ENCODE data around the gene PROCR. TPM values are rescaled to one million over a fixed set of nuclear protein-coding genes. Genes with fewer than 3 reads are reported as not detected.
"Not testable (repeated sequence)": the region's sequence is repeated elsewhere in the genome, so short reads cannot be mapped to it uniquely, and the experiment has no call there.

The PROCR gene
- 112 and 120 TPM in 2 replicates for total RNA-seq (2014; rRNA removed; shearing (Covaris generic))

DNA sequence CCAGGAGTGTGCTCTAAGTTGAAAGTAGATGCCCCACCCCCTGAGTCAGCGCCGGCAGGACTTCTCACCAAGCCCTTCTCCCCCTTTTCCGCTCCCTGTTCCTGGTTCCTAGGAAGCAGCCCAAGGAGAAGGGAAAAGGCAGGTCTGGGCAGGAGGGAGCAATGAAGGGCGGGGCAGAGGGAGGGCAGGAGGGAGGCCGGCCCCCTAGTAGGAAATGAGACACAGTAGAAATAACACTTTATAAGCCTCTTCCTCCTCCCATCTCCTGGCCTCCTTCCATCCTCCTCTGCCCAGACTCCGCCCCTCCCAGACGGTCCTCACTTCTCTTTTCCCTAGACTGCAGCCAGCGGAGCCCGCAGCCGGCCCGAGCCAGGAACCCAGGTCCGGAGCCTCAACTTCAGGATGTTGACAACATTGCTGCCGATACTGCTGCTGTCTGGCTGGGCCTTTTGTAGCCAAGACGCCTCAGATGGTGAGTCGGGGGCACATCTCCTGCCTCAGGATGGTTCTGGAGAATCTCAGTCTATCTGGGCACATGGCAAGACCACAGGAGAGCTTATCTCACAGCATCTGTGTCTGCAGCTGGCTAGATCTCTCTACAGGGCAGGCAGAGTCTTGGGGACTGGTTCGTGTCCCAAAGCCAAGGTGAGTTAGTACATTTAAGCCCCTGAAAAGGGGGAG, at the start of gene PROCR:
Gene PROCR, plus strand, starts transcription at position 320 of the 681 bp plus-strand sequence. Its CDS starts 83 bp downstream, at position 403.
- peak; percentile 97 for DNase-seq (ENCODE audit: low spot score)

DNA sequence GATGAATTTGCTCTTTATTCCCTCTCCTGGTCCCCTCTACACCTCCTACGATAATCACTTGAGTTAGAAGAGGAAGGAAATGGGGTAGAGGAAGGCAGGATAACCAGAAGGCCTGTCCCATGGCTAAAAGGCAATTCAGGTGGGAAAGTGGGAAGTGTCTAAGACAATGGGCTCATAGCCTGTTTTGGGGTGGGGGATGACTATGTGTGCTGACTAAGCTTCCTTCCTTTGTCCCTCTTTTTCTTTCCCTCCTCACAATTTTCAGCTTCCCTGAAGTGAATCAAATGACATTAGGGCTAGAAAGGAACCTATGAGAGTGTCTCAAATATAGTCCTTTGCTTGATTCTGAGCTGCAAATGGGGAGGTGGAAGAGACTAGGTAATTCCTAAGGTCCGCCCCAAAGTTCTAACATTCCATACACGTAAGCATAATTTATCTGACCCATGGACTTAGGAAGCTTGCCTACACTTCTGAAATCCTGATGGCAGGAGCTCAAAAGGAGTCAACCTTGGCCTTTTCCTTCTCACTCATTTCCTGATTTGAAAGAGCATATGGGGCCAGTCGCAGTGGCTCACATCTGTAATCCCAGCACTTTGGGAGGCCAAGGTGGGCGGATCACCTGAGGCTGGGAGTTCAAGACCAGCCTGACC, 49.0 kb upstream of the PROCR start:
- DNase-seq (ENCODE audit: low spot score): no peak

DNA sequence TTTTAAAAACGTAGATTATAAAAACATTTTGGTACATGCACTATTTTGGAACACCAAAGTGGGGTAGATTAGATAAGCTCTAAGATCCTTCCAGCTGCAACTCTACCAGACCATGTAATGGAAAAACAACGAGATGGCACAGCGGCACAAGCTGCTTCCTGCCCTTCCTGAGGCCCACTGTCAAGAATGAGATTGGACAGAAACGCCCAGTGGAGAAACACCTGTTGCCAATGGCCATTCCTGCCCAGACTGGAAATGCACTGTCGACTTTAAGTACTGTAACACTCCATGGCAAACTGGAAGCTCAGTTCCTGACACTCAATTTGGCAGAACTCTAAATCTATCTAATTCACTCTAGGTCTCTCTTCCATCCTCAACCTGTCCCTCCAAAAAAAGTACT, 46.1 kb upstream of the PROCR start:
- DNase-seq (ENCODE audit: low spot score): no peak

DNA sequence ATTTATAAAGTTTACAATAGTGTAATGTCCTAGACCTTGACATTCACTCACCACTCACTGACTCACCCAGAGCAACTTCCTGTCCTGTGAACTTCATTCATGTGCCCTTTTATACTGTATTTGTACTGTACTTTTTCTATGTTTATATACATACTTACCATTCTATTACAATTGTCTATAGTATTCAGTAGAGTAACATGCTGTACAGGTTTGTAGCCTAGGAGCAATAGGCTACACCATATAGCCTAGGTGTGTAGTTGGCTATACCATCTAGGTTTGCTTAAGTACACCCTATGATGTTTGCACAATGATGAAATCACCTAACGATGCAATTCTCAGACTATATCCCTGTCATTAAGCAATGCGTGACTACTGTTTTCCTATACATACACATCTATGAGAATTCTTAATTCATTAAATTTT, 42.2 kb upstream of the PROCR start:
- no peak for DNase-seq (ENCODE audit: low spot score)

DNA sequence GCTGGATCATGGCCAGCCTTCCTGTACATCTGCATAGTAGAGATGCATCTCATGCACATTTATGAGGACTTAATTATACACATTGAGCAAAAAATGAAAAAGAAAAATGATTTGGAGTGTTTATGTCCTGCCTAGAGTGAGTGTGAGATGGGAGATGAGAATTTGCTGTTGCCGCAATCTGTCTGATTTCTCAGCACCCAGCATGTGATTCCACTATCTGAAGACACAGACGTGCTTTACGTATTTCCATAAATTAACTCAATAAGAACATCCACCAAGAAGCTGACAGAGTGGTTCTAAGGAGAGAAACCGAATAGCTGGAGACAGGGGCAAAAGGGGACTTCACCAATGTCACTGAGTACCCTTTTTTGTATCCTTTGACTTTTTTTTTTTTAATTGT, 39.9 kb upstream of the PROCR start:
- no peak for DNase-seq (ENCODE audit: low spot score)

DNA sequence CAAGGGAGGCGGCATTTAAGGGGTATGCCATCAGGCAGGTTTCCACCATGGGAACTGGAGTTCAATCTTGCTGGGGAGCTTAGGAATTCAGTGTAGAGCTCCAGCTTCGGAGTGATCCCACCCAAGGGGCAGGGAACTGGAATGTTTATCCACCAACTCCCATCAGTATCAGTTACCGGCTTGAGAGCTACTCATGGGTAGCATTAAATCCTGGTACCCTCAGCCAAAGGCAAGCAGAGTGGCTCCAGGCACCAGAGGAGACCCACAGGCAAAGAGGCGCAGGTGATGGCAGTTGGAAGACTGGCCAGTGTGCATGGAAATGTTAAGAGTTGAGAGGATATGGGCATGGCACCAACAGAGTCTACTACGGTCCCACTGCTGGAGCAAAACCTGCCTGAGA, 38.8 kb upstream of the PROCR start:
- no peak for DNase-seq (ENCODE audit: low spot score)

DNA sequence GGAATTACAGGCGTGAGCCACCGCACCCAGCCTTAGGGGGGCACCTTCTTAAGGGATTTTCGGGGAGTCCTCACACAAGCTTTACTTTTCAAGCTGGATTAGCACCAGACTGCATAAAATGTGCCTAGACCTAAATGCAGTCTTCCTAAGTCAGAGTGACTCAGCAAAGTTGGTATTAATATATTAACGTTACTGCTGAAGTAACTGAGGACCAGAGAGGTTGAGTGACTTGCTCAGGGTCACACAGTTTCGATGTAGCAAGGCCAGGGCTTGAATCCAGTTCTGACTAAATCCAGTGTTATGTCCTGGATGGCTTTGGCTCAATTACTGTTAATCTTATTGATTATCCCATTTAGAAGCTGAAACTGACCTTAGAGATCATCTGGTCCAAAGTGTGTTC, 38.1 kb upstream of the PROCR start:
- DNase-seq (ENCODE audit: low spot score): no peak

DNA sequence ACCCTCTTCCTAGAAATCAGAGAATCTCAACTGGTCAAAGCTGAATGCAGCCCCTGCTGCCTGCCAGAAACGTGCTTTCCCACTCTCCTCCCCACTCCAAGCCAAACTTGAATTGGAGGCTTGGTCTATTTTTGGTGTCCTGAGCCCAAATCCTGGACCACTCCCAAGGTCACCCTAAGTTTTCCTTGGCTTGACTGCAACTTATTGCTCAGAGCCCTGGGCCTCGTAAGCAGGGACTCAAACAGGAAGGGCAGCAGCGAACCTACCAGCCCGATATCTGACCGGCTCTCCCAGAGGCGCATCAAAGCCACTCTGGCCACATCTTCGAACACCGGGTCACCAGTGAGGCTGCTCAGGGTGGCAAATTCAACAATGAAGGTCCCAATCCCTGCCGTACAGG, 37.4 kb upstream of the PROCR start:
- DNase-seq (ENCODE audit: low spot score): no peak

DNA sequence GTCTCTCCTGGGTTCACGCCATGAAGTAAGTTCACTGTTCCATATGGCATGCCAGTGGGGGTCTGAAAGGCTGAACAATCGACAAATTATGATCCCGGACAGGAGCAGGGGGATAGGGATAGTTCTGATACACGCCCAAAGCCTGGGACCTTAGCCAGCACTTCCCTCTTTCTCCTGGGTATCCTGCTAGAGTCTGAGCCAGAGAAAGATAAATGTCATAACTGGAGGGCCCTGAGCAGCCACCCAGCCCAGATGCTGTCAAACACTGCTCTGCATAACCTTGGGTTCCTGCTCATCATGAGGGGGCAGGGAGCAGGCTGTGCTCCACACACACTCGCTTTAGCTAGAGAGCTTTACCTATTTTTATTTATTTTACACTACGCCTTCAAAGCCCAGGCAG, 37.0 kb upstream of the PROCR start:
- DNase-seq (ENCODE audit: low spot score): no peak

DNA sequence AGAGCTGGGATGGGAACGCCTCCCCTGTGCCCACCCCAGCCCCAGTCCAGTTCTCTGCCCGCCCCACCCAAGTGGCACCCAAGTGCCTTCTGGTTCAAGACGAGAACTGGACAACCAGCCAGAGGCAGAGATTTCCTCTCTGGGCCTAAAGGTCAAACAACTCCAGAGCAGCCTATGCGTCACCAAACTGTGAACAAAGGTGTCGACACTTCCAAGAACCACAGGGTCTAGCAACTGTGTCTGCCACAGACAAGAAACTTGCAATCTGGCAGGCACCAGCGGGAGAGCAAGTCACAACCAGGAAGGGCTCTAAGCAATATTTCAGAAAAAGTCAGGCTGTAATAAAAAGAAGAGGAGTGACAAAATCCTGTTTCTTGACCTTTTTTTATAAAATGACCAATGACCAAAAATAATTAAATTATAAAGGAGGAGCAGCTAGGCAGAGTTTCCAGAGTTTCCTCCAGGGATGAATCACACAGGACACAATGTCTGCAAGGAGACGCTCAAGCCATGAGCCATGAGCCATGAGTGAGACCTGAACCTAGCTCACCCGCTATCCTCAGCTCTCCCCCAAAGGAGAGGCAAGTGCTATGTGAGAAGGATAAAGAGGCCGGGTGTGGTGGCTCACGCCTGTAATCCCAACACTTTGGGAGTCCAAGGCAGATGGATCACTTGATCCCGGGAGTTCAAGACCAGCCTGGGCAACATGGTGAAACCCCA, 35.8 kb upstream of the PROCR start:
- no peak for DNase-seq (ENCODE audit: low spot score)

DNA sequence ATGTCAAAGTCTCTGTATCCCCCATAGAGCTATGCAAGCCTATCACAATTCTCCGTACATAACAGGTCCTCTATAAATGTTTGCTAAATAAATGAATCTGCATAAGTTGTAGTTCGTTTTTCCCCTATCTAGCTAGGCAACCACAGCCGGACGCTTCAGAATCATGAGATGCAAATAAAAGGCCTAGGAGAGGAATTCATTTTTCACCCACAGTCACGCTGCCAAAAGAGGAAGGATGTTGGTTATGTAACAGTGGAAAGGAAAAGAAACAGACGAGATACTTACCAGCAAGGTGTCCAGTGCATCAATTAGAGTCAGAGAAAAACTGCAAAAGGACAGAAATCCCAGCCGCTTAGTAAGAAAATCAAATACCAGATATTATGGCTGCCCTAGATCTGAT, 27.2 kb upstream of the PROCR start:
- no peak for DNase-seq (ENCODE audit: low spot score)

DNA sequence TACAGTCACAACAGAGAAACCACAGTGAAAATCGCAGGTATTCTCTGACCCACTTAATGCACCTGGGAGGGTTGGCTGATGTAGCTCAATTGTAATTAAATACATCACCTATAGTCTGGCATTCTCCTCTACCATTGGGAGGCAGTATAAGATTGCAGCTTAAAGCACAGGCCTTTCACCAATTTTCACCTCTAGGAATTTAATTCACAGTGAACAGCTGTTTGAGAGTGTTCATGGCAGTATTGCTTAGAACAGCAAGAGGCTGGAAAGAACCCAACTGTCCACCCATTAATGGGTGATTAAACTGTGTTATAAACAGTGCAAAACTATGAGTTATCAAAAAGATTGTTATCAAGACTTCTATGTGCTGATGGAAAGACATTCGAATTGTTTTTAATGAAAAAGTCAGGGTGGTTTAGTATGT, 26.7 kb upstream of the PROCR start:
- peak; percentile 59 for DNase-seq (ENCODE audit: low spot score)

DNA sequence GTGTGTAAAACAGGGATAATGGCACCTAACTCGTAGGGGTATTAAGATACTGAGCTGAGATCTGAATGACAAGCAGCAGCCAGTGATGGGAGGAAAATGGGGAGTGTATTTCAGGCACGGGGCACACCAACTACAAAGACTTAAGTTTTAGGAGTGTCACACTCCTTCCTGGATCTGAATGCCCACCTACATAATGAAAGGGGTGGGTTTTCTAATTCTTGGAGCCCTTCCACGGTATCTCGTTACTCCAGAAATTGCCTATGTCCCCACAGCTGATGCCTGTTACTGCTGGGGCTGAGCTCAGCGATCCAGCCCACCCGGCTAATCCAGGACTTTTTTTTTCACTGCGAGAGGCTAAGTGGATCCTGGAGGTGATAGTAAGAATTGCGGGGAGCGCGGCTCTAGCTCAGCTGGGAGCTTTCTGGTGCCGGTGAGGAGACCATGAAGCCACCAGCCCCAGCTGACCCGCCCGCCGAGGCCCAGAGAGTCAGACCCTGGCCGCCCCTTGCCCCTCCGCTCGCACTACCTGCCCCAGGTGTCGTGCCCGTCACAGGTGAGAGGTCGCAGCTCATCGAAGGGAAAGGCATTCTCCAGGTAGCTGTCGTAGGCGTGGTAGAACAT, 25.5 kb upstream of the PROCR start:
- no peak for DNase-seq (ENCODE audit: low spot score)

DNA sequence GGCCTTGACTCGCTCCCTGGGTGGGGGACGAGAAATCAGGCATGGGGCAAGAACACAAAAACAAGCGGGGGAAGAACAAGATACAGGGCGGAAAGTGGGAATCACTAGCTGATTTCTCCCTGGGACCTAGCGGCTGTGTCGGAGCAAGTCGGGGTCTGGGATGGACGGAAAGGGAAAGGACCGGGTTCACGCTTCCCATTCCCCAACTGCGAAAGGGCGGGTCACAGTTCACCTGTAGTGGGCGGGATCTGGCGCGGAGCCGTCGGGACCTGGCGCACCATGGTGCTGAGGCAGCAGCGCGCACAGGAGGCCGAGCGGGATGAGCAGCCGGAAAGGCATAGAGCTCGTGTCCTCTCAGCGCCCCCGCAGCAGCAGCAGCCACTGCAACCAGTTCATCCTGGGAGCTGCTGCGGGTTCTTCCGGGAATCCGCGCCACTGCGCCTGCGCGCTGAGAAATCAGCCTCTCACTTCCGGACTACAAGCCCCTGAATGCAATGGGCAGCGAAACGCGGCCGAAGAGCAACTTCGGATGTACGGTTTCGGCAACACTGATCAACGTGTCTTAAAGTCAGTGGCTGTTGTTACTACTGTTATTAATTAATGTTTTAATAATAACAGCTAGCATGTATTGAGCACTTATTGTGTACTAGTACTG, 24.8 kb upstream of the PROCR start, which contains the start of gene EDEM2:
Gene EDEM2, minus strand, starts transcription at position 417 of the 655 bp plus-strand sequence. Its CDS starts 78 bp downstream, at position 339.
- peak; percentile 91 for DNase-seq (ENCODE audit: low spot score)

DNA sequence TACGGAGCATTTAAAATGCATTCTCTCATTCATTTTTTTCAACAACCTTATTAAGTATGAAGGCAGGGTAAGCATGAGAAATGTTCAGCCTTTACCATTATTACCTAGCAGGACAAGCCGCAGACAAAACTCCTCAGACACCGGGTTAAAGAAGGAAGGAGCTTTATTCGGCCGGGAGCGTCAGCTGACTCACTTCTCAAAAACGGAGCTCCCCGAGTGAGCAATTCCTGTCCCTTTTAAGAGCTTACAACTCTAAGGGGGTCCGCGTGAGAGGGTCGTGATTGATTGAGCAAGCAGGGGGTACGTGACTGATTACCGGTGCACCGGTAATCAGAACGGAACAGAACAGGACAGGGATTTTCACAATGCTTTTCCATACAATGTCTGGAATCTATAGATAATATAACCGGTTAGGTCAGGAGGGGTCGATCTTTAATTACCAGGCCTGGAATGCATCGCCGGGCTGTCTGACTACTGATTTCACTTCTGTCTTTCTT, 24.2 kb upstream of the PROCR start:
- not testable (repeated sequence) for DNase-seq (ENCODE audit: low spot score)

DNA sequence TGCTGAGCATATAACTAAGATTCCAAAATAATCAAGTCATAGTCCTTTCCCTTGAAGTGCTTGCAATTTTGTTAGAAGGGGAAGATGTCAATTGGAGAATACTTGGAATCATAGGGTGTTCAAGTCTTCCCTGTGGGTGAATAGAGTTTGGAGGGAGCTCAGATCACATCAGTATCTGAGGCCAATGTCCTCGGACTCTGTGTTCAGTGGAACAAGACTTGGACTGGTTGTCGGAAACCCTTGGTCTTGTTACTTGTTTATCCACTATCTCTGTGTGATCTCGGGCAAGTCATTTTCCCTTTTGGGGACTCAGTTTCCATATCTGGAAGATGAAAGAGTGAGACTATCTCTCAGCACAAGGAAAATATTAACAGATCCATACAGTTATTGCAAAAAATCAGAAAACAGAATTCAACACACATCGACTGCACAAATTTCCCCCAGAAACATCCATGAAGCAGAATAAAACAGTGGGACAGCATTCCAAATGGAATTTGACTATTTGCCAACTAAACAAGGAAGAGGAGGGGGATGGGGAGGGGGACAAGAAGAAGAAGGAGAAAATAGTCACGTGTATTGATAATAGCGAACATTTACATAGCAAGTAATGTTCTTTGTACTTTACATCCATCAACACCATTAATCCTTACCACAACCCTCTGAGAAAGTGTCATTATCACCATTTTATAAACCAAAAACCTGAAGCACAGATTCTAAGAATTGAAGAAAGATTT, 20.9 kb upstream of the PROCR start:
- no peak for DNase-seq (ENCODE audit: low spot score)

DNA sequence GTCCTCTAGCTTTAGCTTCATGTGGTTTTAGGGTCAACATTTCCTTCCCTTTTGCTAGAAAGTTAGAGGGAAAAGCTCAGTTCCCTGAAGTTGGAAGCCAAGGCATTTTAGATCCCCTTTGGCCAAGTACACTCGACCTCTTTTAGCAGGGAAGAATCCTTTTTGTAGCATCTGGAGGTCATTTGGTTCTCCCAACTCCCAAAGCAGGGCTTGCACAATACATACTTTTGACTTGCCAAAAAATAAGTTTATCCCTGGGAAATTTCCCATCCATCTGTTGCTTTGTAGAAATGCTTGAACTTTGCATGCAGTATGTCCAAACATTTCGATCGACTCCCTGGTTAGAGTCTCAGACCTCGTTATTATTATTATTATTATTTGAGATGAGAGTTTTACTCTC, 20.1 kb upstream of the PROCR start:
- DNase-seq (ENCODE audit: low spot score): no peak

DNA sequence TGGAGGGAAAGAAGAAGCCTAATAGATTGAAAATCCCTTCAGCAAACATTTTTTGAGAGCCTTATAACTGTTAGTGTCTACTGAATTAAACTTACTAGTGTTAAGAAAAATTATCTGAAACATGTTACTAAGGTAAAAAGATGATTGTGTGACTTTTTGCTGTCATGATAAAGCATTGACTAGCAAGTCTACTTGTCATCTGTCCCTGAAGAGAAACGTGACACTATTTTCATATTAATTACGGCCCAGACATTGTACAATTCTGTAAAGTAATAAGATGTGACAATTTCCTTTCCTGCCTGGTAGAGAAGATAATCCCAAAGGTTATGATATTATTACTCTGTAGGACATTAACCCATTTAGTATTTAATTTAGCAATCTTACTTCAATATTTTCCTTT, 15.9 kb upstream of the PROCR start:
- no peak for DNase-seq (ENCODE audit: low spot score)

DNA sequence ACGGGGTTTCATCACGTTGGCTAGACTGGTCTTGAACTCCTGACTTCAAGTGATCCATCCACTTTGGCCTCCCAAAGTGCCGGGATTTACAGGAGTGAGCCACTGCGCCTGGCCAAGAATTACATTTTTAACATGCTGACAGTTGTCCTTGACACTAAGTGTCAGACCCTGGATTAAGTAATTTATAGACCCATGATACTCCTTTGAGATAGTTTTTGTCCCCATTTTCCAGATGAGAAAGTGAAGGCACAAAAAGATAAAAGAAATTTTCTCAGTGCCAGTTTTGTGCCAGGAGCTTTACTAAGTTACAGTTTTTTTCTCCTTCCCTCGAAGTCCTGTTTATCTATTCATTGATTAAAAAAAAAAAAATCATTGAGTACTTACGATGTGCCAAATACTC, 14.9 kb upstream of the PROCR start:
- no peak for DNase-seq (ENCODE audit: low spot score)

DNA sequence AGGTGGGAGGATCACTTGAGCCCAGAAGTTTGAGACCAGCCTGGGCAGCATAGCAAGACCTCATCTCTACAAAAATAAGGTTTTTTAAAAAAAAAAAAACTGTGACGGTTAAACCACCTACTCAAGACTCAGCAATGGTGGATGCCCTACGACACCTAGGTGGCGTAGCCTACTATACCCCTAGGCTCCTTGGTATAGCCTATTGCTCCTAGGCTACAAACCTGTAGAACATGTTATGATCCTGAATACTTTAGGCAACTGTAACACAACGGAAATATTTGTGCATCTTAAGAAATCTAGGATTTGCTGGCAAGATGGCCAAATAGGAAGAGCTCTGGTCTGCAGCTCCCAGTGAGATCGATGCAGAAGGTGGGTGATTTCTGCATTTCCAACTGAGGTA, 11.5 kb upstream of the PROCR start:
- DNase-seq (ENCODE audit: low spot score): not testable (repeated sequence)

DNA sequence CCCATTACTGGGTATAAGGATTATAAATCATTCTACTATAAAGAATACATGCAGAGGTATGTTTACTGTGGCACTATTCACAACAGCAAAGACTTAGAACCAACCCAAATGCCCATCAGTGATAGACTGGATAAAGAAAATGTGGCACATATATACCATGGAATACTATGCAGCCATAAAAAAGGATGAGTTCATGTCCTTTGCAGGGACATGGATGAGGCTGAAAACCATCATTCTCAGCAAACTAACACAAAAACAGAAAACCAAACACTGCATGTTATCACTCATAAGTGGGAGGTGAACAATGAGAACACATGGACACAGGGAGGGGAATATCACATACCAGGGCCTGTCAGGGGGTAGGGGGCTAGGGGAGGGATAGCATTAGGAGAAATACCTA, 7.3 kb upstream of the PROCR start:
- DNase-seq (ENCODE audit: low spot score): not testable (repeated sequence)

Data from H4 (cell line).